ENCODE data around the gene TBC1D22A.
A peak's percentile ranks its signal among the peaks of the same experiment; 100 is the strongest.

TBC1D22A gene

DNA sequence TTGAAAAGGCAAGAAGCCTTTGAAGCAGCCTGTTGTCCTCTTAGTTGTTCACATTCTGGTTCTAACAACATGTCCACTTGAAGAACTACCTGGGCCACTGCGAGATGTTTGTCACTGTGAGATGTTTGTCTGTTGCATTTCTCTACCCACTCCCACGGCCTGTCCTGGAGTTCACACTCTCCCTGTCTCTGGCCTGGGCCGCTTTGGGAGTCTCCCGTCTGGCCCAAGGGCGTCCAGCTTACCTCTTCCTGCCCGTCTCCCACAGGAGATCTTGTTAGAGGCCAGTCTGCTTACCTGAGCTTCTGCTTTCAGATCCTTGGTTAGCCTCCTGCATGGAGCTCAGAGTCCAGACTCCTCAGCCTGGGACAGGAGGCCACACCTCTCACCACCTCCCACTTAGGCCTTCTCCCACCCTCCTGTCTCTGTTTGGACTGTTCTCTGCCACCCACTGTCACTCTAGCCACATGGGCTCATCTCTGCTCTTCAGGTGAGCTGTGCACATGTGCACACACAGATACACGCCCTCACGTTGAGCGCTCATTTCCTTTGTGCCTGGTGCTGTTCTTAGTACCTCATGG lies 66.0 kb downstream of the TBC1D22A start:
- FAIRE-seq (no peak), DNase-seq (ENCODE audit: extremely low spot score, insufficient read length, low read depth) (no peak)

DNA sequence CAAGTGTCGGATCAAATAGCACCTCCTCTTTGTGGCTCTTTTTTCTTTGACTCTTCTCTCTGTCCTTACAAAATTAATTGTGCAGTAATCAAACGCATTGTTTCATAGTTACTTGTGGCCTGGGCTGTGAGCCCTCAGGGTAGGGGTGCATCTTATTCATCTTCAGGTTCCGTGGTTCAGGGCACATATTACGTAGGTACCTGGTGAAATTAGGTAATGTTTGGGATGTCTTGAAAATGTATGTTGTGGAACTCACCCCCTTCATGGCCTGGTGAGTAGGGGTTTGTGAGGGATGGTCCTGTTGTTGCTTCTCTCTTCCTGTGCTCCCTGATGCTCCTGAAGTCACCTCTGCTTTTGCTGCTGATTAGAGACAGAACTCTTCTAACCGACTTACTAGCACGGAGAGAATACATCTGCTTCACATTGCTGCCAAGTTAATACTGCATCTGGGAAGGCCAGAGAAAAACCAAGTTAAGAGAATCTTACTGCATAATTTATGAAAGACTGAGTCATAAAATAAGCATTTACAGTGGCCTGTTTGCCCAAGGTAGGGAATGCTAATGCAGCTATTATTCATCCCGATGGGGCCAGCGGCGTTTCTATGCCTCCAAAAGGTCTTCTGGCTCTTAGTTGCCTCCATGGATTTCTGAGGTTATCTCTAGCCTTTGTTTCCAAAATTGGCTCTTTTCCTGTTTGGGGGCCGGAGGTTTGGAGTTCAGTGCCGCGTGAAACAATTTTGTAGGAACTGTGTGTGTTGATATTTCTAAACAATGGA lies 66.9 kb downstream of the TBC1D22A start:
- FAIRE-seq (no peak), DNase-seq (ENCODE audit: extremely low spot score, insufficient read length, low read depth) (no peak)

DNA sequence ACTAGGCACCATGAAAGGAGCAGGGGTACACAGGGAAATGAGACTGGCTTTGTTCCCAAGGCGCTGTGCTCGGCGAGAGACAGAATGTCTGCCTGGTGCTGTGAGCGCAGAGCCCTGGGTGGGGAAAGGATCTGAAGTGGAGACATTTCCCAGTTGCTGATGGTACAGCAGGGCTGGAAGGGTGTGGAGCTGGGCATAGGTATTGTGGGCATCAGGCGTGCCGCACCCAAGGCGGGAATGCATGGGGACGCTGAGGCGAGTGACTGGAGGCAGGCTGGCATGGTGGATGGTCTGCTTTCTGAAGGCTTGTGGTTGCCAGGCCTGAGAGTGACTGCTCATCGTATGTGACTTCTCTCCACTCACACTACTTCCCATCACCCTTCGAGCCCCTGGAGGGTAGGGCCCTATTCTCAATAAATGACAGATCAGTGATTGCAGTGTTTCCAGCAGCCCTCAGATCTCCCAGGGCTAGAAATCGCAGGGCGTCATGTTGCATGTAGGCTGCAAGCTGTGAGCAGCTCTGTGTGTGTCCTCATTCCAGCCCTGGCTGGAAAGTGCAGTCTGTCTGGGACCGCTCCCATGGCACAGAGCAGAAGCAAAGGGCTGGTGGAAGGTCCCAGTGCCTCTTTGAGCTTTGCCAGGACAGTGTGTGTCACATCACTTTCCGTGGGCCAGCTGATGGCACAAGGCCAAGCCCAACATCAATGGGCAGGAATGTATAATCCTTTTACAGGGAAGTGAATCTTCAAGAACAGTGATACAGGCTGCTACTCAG lies 67.7 kb downstream of the TBC1D22A start:
- DNase-seq (ENCODE audit: extremely low spot score, insufficient read length, low read depth) (no peak), FAIRE-seq (no peak)

DNA sequence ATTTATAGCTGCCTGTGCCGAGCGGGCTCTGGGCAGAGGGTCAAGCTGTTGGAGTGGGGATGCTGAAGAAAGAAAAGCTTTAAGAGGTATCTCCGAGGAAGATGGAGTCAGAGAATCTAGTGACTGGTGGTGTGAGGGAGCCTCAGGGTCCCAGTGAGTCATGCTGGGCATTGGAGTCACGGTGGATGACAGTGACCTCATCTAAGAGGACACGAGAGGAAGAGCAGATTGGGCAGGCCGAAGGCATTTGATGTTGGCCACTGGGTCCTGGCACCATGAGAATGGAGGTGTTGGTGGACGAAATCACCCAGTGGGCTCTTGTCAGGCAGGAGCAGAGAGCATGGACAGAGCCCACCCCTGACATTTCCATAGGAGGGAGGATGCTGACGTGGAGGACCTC lies 68.4 kb downstream of the TBC1D22A start:
- DNase-seq (ENCODE audit: extremely low spot score, insufficient read length, low read depth) (no peak), FAIRE-seq (no peak)

DNA sequence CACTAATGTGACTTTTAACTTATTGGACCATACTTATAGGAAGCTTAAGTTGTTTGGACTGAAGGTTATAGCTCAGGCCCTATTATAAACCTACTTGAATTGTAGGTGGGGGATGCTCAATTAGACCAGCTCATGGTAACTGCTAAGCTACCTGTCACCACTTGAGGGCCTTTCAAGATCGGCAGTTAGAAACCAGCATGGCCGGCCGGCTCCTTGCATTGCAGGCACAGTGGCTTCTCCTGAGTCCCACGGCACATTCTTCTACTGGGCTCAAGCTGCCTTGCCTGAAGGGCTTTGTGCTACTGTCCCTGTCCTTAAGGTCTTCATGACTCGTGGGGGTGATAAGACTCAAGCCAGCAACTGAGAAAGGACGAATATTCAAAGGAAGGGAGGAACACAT lies 70.8 kb downstream of the TBC1D22A start:
- DNase-seq (ENCODE audit: extremely low spot score, insufficient read length, low read depth) (no peak), FAIRE-seq (no peak)

DNA sequence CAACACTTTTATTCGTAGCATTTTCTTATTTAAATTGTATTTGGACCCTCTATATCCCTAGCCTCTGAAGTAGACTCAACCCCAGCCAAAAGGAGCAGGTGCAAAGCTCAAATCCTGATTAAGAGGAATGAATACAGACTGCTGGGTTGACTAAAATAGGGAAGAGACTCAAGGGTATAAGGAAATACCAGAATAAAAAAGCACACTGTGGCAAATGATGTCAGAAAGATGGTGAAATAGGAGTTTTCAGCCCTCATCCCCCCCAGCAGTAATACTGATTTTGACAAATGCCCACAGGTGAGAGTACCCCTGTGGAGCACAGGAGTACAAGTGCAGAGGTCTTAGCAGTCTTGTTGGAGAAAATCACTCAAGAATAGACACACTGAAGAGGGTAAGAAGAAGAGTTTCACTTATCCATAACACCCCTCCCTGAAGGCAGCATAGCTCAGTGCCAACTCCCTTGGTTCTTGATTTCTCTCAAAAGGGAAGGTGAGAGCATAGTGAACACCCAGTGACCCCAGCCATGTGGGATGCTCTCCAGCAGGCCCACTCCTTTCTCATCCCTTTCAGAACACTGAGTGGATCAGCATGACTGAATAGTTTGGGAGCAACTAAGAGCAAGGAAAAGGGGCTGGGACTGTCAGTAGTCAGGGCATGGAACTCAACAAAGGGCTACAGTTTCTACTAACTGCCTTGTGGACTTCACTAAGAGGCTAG lies 71.7 kb downstream of the TBC1D22A start:
- no peak for DNase-seq (ENCODE audit: extremely low spot score, insufficient read length, low read depth)
- FAIRE-seq = no peak

DNA sequence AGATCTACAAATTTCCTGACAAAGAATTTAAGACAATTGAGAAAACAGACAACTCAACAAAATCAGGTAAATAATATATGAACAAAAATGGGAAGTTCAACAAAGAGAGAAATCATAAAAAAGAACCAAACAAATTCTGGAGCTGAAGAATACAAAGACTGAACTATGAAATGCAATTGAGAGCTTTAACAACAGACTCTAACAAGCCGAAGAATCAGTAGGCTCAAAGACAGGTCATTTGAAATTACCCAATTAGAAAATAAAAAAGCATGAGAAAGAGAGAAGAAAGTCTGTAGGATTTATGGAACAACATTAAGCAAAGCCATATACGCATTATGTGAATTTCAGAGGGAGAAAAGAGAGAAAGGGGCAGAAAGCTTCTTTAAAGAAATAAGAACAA lies 72.8 kb downstream of the TBC1D22A start:
- DNase-seq (ENCODE audit: extremely low spot score, insufficient read length, low read depth) (no peak), FAIRE-seq (no peak)

DNA sequence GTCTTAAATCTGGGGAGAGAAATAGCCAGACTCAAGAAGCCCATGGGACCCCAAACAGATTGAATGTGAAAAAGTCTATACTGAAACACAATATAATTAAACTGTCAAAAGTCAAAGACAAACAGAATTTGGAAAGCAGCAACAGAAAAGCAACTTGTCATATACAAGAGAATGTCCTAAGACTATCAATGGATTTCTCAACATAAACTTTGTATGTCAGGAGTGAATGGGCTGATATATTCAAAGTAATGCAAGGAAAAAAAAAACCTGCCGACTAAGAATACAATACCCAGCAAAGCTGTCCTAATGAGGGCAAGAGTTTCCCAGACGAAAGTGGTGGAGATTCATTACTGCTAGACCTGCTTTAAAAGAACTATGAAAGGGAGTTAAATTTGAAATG lies 73.2 kb downstream of the TBC1D22A start:
- FAIRE-seq (peak; percentile 15), DNase-seq (ENCODE audit: extremely low spot score, insufficient read length, low read depth) (no peak)

DNA sequence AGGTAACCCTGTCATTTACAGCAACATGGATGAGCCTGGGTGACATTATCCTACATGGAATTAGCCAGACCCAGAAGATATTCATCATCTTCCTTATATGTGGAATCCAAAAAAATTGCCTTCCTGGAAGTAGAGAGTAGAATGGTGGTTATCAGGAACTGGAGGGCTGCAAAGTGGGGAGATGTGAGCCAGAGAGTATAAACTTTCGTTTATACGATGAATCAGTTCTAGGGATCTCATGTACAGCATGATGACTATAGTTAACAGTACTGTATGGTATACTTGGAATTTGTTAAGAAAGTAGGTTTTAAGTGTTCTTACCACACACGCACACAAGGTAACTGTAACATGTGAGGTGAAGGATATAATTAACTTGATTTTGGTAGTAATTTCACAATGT lies 79.1 kb downstream of the TBC1D22A start:
- DNase-seq (ENCODE audit: extremely low spot score, insufficient read length, low read depth) (no peak), FAIRE-seq (no peak)

DNA sequence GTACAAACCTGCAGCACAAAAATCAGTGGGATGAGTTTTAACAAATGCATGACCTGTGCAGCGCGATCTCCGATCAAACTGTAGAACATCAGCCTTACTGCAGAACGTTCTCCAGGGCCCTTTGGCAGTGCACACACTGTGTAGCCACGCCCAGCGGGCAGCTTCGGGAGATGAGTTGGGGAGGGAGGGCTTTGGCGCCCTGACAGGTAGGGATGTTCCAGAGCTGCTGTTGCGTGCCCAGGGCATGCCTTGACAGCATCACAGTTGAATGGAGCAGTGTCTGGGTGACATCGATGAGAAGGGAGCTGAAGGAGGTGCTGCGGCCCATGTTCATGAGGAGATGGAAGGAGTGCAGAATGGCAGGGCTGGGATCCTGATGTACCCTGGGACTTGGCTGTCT lies 80.2 kb downstream of the TBC1D22A start:
- no peak for FAIRE-seq
- no peak for DNase-seq (ENCODE audit: extremely low spot score, insufficient read length, low read depth)

DNA sequence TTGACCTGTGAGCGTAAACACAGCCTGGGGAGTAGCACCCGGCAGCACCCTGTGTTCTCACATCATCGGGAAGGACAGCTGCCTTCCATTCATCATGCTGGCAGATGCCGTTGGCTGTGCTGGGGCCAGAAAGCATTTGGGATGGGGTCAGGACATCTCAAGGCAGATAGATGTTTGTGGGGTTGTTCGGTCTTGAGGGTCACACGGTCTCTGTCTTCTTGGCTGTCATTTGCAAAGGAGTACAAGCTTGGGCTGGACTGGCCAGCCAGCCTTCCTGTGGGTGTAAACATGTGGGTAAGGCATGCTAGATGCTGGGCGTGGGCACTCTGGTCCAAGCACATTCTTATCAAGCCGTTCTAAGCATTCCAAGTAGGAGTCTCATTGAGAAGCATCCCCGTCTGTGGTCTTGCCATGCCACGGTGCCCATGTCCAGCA lies 81.4 kb downstream of the TBC1D22A start:
- DNase-seq (ENCODE audit: extremely low spot score, insufficient read length, low read depth) = no peak
- no peak for FAIRE-seq

DNA sequence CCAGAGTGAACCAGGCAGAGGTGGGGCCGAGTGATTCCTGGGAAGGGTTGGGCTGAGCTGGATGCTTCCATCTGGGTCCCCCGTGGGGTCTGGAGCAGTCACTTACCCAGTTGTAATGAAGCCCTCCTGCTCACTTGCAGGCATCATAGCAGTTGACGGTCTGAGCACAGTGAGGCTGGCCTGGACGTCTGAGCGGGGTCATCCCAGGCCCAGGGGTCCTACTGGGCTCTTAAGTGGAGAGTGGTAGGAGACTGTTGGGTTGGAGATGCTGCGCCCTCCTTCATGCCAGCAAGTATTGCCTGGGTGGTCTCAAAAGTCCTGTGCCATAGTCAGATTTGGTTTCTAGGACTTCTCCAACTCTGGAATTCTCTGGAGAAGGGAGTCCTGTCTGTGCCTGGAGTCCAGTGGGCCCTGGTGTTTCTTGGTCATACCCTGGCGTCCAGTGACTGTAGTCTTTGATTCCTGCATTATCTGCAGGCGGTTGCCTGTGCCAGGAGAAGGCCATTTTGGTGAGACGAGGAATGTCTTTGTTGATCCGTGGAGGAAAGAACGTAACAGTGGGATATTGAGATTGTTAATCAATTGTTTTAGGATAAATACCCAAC lies 82.3 kb downstream of the TBC1D22A start:
- FAIRE-seq = no peak
- no peak for DNase-seq (ENCODE audit: extremely low spot score, insufficient read length, low read depth)

DNA sequence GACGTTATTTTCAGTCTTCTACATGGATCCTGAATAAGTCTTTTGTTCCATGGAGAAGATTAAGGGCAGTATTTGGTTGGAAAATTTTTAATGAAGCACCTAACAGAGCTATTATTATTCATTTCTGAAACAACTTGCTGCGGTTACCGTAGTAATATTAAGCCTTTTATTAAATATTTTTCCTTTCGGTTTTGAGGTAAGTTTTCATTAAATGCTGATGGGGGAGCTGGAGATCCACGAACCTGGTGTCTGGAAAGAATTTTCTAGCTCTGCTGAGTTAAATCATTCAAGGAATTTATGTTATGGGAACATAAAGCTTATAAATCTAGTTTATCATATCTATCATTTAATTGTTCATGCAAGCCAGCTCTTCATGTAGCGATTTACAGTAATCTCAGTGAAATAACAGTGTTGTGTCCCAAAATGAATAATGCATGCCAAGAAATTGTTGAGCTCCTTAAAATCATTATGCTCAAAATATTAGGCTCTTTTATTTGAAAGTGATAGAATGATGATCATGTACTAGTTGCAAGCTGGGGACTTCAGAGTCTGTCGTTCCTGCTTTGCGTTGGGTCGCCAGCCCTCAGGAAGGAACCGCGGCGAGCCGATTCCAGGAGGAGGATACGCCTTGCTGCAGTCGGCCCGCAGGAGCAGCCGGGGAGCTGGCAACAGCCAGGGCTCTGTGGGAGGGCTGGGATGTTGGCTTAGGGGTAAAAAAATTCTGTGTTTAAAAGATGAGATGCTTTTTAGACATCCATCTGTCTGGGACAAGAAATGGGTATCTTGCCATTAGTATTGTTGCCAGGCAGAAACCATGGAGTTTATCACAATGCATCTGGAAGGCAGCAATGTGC lies 83.1 kb downstream of the TBC1D22A start:
- FAIRE-seq (no peak), DNase-seq (ENCODE audit: extremely low spot score, insufficient read length, low read depth) (no peak)

DNA sequence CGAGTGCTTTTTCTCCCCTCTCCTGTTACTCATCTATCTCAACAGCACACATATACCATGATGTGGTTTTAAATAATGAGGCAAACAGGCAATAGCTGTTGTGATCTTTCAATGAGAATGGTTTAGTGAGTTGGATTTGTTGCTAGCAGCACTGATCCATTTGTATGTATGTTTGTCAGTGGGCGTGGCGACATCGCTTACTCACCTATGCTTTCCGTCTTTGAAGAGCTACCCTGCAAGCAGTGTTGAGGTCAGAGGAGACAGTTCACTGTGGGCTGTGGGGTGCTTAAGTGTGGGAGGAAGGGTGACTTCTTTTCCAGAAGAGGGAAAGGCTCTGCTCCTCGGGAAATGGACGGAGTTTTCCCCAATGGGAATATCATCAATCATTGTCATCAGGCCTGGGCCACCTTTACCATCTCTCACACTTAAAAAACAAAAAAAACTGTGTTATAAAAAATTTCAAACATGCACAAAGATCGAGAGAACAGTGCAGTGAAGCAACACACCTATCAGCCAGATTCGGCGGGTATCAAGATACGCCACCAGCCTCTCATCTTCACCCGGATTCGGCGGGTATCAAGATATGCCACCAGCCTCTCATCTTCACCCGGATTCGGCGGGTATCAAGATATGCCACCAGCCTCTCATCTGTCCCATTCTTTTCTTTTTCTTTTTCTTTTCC lies 83.8 kb downstream of the TBC1D22A start:
- DNase-seq (ENCODE audit: extremely low spot score, insufficient read length, low read depth) (no peak), FAIRE-seq (no peak)

DNA sequence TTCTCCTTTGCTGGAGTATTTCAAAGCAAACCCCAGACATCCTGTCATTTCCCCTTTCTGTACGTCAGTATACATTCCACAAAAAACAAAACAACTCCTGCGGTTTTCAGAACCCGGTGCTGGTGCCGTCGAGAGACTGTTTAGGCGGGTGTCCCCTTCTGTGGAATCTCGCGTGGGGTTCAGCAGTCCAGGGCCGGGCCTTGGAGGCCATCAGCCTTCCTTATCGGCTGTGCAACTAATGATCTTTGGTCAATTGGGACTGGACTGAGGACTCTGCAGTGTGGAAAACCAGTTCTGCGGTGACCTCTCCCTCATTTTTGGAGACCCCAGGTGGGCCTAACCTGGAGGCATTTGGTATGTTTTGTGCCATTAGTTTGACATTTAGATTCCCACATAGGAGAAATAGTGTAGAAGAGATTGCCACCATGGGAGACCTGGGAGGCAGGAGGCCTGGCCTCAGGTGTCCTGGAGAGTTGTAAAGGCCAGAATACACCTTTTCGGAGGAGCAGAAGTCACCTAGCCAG lies 84.4 kb downstream of the TBC1D22A start:
- DNase-seq (ENCODE audit: extremely low spot score, insufficient read length, low read depth) = no peak
- FAIRE-seq = no peak

DNA sequence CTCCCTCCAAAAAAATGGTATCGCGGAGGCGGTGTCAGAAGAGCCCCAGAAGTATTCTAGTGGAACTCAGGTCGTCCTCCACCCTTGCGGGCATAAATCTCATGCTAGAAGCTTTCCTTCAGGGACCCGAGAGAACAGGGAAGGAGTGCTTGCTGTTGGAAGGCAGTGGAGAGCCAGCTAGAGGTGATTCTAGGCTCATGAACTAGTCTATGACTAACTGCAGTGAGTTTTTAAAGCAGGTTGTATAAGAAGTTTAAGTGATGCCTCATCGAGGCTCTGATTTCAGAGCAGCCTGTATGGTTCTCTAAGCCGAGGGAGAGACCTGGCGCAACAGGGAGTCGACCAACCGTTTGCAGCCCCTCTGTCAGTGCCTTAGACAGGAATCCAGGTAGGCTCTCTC lies 85.7 kb downstream of the TBC1D22A start:
- FAIRE-seq (no peak), DNase-seq (ENCODE audit: extremely low spot score, insufficient read length, low read depth) (no peak)

DNA sequence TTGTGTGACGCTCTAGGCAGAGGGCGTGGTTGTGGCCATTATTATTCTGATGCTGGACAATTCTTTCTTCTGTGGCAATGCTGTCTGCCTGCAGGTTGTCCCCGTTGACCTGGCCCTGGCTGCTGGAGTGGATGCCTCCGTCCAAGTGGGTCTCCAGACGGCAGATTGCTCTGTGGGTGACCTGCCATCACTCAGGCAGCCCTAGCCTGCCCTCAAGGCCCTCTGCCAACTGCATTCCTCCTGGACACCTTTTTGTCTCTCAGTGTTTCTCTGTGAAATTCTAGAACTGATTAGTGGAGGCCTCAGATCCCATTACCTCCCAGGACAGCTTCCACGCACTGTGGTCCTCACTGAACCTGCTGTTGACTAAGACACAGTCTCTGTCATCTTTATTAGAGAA lies 86.7 kb downstream of the TBC1D22A start:
- FAIRE-seq (no peak), DNase-seq (ENCODE audit: extremely low spot score, insufficient read length, low read depth) (no peak)

DNA sequence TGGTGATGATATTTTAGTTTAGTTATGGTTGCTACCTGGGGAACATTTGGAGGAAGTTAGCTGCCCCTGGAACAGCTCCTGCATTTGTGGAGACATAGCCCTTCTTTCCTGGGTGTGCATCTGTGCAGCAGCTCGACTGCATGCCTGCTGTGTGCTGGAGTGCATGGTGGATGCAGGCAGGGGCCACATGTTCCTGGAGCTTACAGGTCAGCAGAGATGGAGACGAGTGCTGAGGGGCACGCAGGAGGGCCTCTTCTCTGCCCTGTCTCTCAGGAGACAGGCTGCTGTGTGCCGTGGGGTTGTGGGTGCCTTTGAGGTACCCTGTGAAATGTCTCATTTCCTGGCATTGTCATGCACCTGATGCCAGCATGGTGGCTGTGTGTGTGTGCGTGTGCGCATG lies 87.5 kb downstream of the TBC1D22A start:
- FAIRE-seq (no peak), DNase-seq (ENCODE audit: extremely low spot score, insufficient read length, low read depth) (no peak)

DNA sequence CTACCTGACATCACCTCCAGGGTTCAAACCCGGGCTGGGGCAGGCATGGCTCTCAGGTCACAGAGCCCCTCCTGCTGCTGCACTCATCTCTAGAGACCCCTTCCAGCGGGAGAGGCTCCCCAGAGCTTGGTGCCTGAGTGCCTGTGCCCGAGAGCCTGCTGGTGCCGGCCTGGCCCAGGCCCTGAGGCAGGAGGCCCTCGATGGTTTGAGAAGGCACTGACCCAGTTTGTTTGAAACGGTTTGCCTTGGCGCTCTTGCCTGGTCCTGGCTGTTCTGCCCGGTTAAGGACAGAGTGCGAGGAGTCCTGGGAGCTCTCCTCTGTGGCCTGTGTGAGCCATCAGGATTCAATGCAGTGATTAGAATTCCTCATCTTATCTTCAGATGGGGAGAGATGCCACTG lies 88.9 kb downstream of the TBC1D22A start:
- no peak for FAIRE-seq

More for the DNA sequence above, 88.9 kb downstream of the TBC1D22A start:
- DNase-seq (ENCODE audit: extremely low spot score, insufficient read length, low read depth) = no peak
